HEK293 (cell line): ENCODE data around the gene ALG3.

ENCODE experiments used
- BCL11A ChIP-seq: fragments of 450-650 bp; formaldehyde crosslinking; IDR thresholded peaks from 2 replicates; pipeline ENCODE4 v1.5.1; 2016; ENCODE audit warnings: low read depth, missing biosample characterization, missing genetic modification characterization
- CTCF ChIP-seq: fragments of 450-650 bp; formaldehyde crosslinking; IDR thresholded peaks from 2 replicates; pipeline ENCODE4 v1.5.1; 2016; ENCODE audit warnings: missing biosample characterization, missing genetic modification characterization
- MYNN ChIP-seq: fragments of 450-650 bp; formaldehyde crosslinking; IDR thresholded peaks from 2 replicates; pipeline ENCODE4 v1.5.1; 2016; ENCODE audit warnings: missing biosample characterization, missing genetic modification characterization, borderline replicate concordance
- PBX3 ChIP-seq: sonication (generic); formaldehyde crosslinking; IDR thresholded peaks from 2 replicates; pipeline ENCODE4 v1.8.1; 2022; ENCODE audit warnings: mild to moderate bottlenecking, moderate library complexity, missing genetic modification reagents
- REPIN1 ChIP-seq: fragments of 450-650 bp; formaldehyde crosslinking; IDR thresholded peaks from 2 replicates; pipeline ENCODE4 v1.5.1; 2017; ENCODE audit warnings: missing biosample characterization, missing genetic modification characterization, low read depth
- REST ChIP-seq: fragments of 450-650 bp; formaldehyde crosslinking; IDR thresholded peaks from 2 replicates; pipeline ENCODE4 v1.5.1; 2016; ENCODE audit warnings: missing biosample characterization, missing genetic modification characterization
- TCF7L2 ChIP-seq: IDR thresholded peaks from 2 replicates; pipeline ENCODE4 v1.6.1; 2011; ENCODE audit warnings: low read depth, mild to moderate bottlenecking, inconsistent platforms, low read length, moderate library complexity, borderline replicate concordance
- ZBTB17 ChIP-seq: fragments of 450-650 bp; formaldehyde crosslinking; IDR thresholded peaks from 2 replicates; pipeline ENCODE4 v1.5.1; 2016; ENCODE audit warnings: missing biosample characterization, missing genetic modification characterization
- ZBTB26 ChIP-seq: fragments of 450-650 bp; formaldehyde crosslinking; optimal IDR thresholded peaks from 2 replicates; pipeline ENCODE3; 2016; ENCODE audit warnings: missing biosample characterization, mild to moderate bottlenecking, missing genetic modification characterization
- ZFHX2 ChIP-seq: fragments of 450-650 bp; formaldehyde crosslinking; conservative IDR thresholded peaks from 2 replicates; pipeline ENCODE4 v1.5.1; 2016; ENCODE audit warnings: missing biosample characterization, missing genetic modification characterization
- ZNF777 ChIP-seq: fragments of 450-650 bp; formaldehyde crosslinking; IDR thresholded peaks from 2 replicates; pipeline ENCODE4 v1.5.1; 2017; ENCODE audit warnings: missing biosample characterization, missing genetic modification characterization, borderline replicate concordance
- ZSCAN30 ChIP-seq: fragments of 450-650 bp; IDR thresholded peaks from 2 replicates; pipeline ENCODE4 v1.5.1; 2018; ENCODE audit warnings: missing biosample characterization, mild to moderate bottlenecking, missing genetic modification characterization, moderate library complexity

DNA sequence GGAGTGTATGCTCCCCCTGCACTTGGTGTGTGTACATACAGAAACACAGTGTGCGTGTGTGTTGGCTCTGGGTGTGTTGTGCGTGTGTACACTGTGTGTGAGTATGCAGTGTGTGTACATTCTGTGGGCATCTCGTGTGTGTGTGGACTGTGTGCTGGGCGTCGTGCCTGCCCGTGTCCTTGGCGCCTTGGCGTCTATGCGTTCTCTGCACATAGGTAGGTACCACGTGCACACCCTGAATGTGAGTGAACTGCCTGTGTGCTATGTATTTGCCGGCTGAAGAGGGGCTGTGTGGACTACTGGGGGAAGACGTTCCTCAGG is 26.6 kb upstream of the ALG3 start:
- no peak for TF ChIP-seq PBX3 (CRISPR knock-in tag)
- no peak for TF ChIP-seq TCF7L2
- TF ChIP-seq REST (tag by site-specific recombination): no peak
- no peak for TF ChIP-seq ZNF777 (tag by site-specific recombination)
- TF ChIP-seq REPIN1: no peak
- TF ChIP-seq MYNN: no peak
- no peak for TF ChIP-seq ZSCAN30
- TF ChIP-seq BCL11A (tag by site-specific recombination): no peak
- TF ChIP-seq ZBTB17 (tag by site-specific recombination): no peak
- TF ChIP-seq CTCF (tag by site-specific recombination): no peak
- TF ChIP-seq ZFHX2: no peak
- TF ChIP-seq ZBTB26: no peak
